Colonic mucosa (tissue), 4 donors: ENCODE measurements around the gene REG4. TPM values are rescaled to one million over a fixed set of nuclear protein-coding genes. Genes with fewer than 3 reads are reported as not detected.

ENCODE experiments used
- DNase-seq: peaks from one replicate; pipeline ENCODE4 v3.0.0-alpha.2; 2020
- H3K27ac ChIP-seq: fragments of 200-600 bp; one replicate; pipeline ENCODE4 v1.8.0; 2021
- H3K27me3 ChIP-seq: fragments of 200-600 bp; one replicate; pipeline ENCODE4 v1.8.0; 2021
- H3K36me3 ChIP-seq: fragments of 200-600 bp; one replicate; pipeline ENCODE4 v1.8.0; 2021
- H3K4me1 ChIP-seq: fragments of 200-600 bp; one replicate; pipeline ENCODE4 v1.8.0; 2021; ENCODE audit warnings: mild to moderate bottlenecking
- H3K4me3 ChIP-seq: fragments of 200-600 bp; one replicate; pipeline ENCODE4 v1.8.0; 2021
- H3K9ac ChIP-seq, 2 donors: one replicate each; pipeline ENCODE4 v1.7.0; 2013; ENCODE audit warnings: control low read depth in 2 of 2, low read depth in 2 of 2, low read length in 2 of 2
- H3K9me3 ChIP-seq: fragments of 200-600 bp; one replicate; pipeline ENCODE4 v1.8.0; 2021
- intact Hi-C: fragments of 100-400 bp; cut with DNase I; formaldehyde crosslinking; loops from one replicate; pipeline ENCODE4 v1.14.1; 2022
- total RNA-seq, 2 donors: library from RNA; stranded (reverse); fragmentation: NEBNext Ultra II Directional in 1 of 2; extraction: Animal tissue kit (Norgen Biotek cat#: 25700) in 1 of 2; gene quantifications; one replicate each; pipeline ENCODE4 v1.2.1, GENCODE V29; 2021
- TF ChIP-seq, protein P1 (sequence below): fragments of 200-600 bp; IDR thresholded peaks from one replicate; pipeline ENCODE4 v1.8.0; 2022; ENCODE audit warnings: antibody characterized with exemption, mild to moderate bottlenecking
- donor health status: healthy.
- donor health status: DM: no; HTN: no; CAD: no.
- donor health status: DM: no; HTN: no; CAD: no.

REG4 gene
- total RNA-seq, 2 donors from 2014 or later = 90.2 to 169 TPM

DNA sequence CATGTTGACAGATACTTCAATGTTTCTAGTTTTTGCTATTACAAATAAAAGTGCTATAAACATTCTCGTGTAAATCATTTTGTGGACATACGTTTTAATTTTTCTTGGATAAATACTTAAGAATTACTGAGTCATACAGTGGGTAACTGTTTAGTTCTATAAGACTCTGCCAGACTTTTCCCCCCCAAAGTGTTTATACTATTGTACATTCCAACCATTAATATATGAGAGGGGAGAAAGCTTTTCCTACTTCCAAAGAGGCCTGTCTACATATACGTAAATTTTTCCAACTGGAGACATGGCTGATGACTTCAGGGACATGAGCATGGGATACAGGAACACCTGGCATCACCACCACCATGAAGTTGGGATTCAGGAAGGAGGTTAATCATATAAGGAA, 17.0 kb upstream of the REG4 start:
- H3K4me1 ChIP-seq = no peaks in the 10 kb centered on the region
- TF ChIP-seq, protein P1, sequence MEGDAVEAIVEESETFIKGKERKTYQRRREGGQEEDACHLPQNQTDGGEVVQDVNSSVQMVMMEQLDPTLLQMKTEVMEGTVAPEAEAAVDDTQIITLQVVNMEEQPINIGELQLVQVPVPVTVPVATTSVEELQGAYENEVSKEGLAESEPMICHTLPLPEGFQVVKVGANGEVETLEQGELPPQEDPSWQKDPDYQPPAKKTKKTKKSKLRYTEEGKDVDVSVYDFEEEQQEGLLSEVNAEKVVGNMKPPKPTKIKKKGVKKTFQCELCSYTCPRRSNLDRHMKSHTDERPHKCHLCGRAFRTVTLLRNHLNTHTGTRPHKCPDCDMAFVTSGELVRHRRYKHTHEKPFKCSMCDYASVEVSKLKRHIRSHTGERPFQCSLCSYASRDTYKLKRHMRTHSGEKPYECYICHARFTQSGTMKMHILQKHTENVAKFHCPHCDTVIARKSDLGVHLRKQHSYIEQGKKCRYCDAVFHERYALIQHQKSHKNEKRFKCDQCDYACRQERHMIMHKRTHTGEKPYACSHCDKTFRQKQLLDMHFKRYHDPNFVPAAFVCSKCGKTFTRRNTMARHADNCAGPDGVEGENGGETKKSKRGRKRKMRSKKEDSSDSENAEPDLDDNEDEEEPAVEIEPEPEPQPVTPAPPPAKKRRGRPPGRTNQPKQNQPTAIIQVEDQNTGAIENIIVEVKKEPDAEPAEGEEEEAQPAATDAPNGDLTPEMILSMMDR = no peak
- H3K36me3 ChIP-seq = no peaks in the 10 kb centered on the region
- no peak overlapping the region for H3K4me3 ChIP-seq
- intact Hi-C loops = no loop called here
- H3K27me3 ChIP-seq = no peaks in the 10 kb centered on the region
- no peaks in the 10 kb centered on the region for H3K9me3 ChIP-seq
- H3K27ac ChIP-seq = no peak overlapping the region
- no peak for DNase-seq
- H3K9ac ChIP-seq = no peak overlapping the region

DNA sequence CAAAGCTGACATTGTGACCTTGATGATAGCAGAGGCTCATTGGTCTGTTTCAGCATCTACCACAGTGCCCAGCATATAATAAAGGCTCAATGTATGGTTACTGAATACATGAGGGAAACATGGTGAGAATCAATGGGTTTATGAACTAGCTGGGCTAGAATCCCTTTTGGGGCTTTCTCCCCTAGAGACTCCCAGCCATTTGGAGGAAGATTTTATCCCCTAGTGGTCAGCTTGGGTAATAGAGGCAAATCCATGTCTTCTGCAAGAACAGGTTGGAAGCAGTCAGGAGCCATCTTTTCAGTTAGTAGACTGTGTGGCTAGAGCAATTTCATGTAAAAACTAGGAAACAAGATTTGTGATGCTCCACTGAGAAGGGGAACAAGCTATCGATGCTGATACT, 15.8 kb upstream of the REG4 start:
- intact Hi-C loops = no loop called here
- H3K27me3 ChIP-seq = no peaks in the 10 kb centered on the region
- no peaks in the 10 kb centered on the region for H3K4me1 ChIP-seq
- no peak overlapping the region for H3K4me3 ChIP-seq
- H3K36me3 ChIP-seq = no peaks in the 10 kb centered on the region
- no peaks in the 10 kb centered on the region for H3K9me3 ChIP-seq
- no peak for DNase-seq
- H3K27ac ChIP-seq = no peak overlapping the region
- TF ChIP-seq, protein P1 = peak; percentile 21
- no peak overlapping the region for H3K9ac ChIP-seq

DNA sequence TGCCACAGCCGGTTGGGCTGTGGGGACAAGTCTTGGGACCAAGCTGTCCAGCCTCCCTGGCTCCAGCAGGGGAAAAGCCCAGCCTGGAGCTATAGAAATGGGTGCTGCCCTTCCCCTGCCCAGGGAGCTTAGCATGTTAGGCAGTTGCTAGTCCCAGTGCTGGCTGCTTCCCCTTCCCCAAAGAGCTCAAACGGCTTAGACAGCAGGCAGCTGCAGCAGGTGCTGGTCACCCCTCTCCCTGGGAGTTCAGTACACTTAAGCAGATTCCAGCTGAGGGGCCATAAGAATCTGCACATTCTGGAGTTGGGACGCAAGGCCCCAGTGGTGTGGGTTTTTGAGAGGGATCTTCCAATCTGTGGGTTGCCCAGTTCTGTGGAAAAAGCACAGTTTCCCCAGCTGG, 11.1 kb upstream of the REG4 start:
- no peak for DNase-seq
- no peak overlapping the region for H3K4me3 ChIP-seq
- no peaks in the 10 kb centered on the region for H3K4me1 ChIP-seq
- intact Hi-C loops = no loop called here
- no peaks in the 10 kb centered on the region for H3K27me3 ChIP-seq
- TF ChIP-seq, protein P1 = no peak
- no peaks in the 10 kb centered on the region for H3K36me3 ChIP-seq
- H3K9me3 ChIP-seq = no peaks in the 10 kb centered on the region
- no peak overlapping the region for H3K27ac ChIP-seq
- no peak overlapping the region for H3K9ac ChIP-seq

GRCh38 chr1:119818181-119818580, 6.9 kb upstream of the REG4 start:
- H3K27me3 ChIP-seq = no peaks in the 10 kb centered on the region
- H3K9ac ChIP-seq = no peak overlapping the region
- no peaks in the 10 kb centered on the region for H3K36me3 ChIP-seq
- TF ChIP-seq, protein P1 = no peak
- no peak for DNase-seq
- intact Hi-C loops = no loop called here
- H3K4me3 ChIP-seq = no peak overlapping the region
- no peaks in the 10 kb centered on the region for H3K9me3 ChIP-seq
- H3K4me1 ChIP-seq = peaks cover 3% of the 10 kb centered on the region
- H3K27ac ChIP-seq = no peak overlapping the region

- TF ChIP-seq, protein P1 = no peak
- Histone ChIP-seq H3K27me3 (no peaks in the 10 kb centered on the region), H3K27ac (peak overlapping the region; percentile 69), H3K4me1 (peaks cover 3% of the 10 kb centered on the region), H3K4me3 (no peak overlapping the region), H3K36me3 (no peaks in the 10 kb centered on the region), H3K9ac (no peak overlapping the region), H3K9me3 (no peaks in the 10 kb centered on the region)
- intact Hi-C loops = no loop called here
- peak; percentile 73 for DNase-seq
These were observed 5.1 kb upstream of the REG4 start for GRCh38 chr1:119816407-119816806.

- intact Hi-C loops = no loop called here
- H3K4me3 ChIP-seq = no peak overlapping the region
- peak overlapping the region; percentile 39 for H3K27ac ChIP-seq
- H3K27me3 ChIP-seq = no peaks in the 10 kb centered on the region
- H3K9ac ChIP-seq = no peak overlapping the region
- H3K4me1 ChIP-seq = peaks cover 3% of the 10 kb centered on the region
- no peaks in the 10 kb centered on the region for H3K36me3 ChIP-seq
- no peaks in the 10 kb centered on the region for H3K9me3 ChIP-seq
- no peak for DNase-seq
- TF ChIP-seq, protein P1 = no peak
These were observed 4.7 kb upstream of the REG4 start for GRCh38 chr1:119815928-119816327.
